ENCODE measurements around the gene PSMB9. TPM values are rescaled to one million over a fixed set of nuclear protein-coding genes. Genes with fewer than 3 reads are reported as not detected.

The PSMB9 gene
- total RNA-seq, 1 donor from 2014 or later: 20.5 TPM

DNA sequence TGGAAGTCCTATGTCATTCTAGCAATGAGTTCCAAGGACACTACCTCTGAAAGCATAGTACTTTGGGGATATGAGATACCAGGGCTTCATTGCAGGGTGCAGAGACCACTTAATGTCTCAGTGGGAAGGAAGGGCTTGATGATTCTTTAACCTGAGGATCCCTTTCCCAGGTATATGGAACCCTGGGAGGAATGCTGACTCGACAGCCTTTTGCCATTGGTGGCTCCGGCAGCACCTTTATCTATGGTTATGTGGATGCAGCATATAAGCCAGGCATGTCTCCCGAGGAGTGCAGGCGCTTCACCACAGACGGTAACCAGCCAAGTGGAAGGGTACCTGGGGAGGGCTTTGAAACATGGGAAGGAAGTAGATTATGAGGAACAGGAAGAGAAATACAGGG, 4.2 kb downstream of the PSMB9 start:
- TF ChIP-seq, protein P1, sequence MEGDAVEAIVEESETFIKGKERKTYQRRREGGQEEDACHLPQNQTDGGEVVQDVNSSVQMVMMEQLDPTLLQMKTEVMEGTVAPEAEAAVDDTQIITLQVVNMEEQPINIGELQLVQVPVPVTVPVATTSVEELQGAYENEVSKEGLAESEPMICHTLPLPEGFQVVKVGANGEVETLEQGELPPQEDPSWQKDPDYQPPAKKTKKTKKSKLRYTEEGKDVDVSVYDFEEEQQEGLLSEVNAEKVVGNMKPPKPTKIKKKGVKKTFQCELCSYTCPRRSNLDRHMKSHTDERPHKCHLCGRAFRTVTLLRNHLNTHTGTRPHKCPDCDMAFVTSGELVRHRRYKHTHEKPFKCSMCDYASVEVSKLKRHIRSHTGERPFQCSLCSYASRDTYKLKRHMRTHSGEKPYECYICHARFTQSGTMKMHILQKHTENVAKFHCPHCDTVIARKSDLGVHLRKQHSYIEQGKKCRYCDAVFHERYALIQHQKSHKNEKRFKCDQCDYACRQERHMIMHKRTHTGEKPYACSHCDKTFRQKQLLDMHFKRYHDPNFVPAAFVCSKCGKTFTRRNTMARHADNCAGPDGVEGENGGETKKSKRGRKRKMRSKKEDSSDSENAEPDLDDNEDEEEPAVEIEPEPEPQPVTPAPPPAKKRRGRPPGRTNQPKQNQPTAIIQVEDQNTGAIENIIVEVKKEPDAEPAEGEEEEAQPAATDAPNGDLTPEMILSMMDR (conservative IDR thresholded peaks at IDR 0.05; ENCODE audit: low read depth, low read length): no peak
- no peak for DNase-seq (ENCODE audit: low read depth)
- no peak overlapping the region for H3K4me3 ChIP-seq (ENCODE audit: low read depth, low read length)

DNA sequence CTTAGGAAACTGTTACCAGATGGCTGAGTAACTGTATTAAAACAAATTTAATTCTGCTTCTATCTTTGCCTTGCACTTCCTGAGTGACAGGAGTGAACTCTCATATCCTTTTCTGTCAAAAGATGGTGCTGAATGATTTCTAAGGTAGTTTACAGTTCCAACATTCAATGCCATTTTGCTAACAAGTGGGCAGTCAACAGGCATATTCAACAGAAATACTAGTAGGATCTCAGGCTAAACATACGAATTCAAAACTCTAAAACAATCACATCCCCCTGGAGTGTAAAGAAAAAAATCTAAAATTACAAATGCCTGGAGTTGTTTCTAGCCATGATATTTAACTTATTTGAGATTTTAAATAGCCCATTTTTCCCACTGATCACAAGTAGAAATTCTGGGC, 6.7 kb downstream of the PSMB9 start:
- H3K4me3 ChIP-seq (ENCODE audit: low read depth, low read length): no peak overlapping the region
- TF ChIP-seq, protein P1 (conservative IDR thresholded peaks at IDR 0.05; ENCODE audit: low read depth, low read length): no peak
- DNase-seq (ENCODE audit: low read depth): no peak

DNA sequence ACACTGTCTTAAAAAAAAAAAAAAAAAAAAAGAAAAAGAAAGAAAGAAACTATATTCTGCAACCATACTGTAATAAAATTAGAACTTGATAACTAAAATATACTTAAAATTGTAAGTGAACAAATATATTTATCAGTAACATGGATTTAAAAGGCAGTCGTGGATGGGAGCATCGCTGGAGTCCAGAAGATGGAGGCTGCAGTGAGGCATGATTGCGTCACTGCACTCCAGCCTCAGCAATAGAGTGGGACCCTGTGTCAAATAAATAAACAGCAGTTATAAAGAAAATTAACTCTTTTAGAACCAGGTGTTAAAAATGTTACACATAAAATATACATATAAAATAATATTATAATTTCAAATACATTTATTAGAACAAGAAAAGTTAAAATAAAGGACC, 8.7 kb downstream of the PSMB9 start:
- TF ChIP-seq, protein P1 (conservative IDR thresholded peaks at IDR 0.05; ENCODE audit: low read depth, low read length): no peak
- H3K4me3 ChIP-seq (ENCODE audit: low read depth, low read length): no peak overlapping the region
- no peak for DNase-seq (ENCODE audit: low read depth)

DNA sequence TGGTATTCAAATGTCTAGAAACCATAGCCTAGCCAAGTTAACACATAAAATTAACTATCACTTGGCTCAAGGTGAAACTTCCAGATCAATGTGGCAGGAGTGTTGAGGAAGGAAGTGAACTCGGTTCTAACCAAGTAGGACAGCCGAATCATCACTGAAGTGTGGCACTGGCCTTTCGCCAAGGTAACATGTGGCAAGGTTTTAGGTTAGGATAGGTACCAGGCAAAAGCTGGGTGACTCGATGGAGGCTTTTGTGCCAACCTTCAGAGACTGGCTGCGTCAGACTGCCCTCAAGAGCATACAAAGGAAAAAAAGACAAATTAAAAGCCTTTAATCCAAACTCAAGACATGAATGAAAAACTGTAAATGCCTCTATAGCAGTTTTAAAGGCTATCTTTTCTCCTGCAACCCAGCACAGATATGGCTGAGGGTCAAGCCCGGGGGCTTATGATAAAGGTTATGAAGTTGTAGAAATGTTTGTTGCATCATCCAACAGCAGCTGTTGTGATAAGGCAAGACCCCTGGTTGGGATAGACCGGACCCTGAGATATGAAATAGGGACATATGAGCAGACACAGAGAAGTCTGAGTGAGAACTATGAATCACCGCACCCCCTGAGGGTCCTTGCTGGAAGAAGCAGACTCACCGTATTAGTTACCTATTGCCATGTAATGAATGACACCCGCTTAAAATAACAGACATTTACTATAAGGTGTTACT, 11.9 kb downstream of the PSMB9 start:
- H3K4me3 ChIP-seq (ENCODE audit: low read depth, low read length): no peak overlapping the region
- DNase-seq (ENCODE audit: low read depth): no peak
- TF ChIP-seq, protein P1 (conservative IDR thresholded peaks at IDR 0.05; ENCODE audit: low read depth, low read length): no peak

DNA sequence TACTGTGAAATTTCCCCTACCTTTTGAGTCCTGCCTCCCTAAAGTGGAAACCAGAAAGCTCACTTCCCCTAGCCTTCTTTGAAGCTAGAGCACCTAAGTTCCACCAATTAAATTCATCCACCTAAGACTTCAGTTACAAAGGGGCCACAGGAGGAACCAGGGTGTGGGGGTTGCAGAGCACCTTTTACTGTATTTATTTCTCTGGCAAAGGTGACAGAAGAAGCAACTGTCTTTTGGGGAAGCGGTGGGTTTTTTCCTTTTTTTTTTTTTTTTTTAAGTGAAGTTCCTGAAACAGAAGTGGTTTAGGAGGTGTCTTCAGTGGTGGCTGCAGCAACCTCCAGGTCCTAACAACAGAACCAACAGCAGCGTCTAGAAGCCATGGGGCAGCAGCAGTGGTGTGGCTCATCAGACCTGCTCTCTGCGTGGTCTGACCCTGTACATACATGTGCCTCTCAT, 13.1 kb downstream of the PSMB9 start:
- H3K4me3 ChIP-seq (ENCODE audit: low read depth, low read length): no peak overlapping the region
- TF ChIP-seq, protein P1 (conservative IDR thresholded peaks at IDR 0.05; ENCODE audit: low read depth, low read length): no peak
- DNase-seq (ENCODE audit: low read depth): no peak

DNA sequence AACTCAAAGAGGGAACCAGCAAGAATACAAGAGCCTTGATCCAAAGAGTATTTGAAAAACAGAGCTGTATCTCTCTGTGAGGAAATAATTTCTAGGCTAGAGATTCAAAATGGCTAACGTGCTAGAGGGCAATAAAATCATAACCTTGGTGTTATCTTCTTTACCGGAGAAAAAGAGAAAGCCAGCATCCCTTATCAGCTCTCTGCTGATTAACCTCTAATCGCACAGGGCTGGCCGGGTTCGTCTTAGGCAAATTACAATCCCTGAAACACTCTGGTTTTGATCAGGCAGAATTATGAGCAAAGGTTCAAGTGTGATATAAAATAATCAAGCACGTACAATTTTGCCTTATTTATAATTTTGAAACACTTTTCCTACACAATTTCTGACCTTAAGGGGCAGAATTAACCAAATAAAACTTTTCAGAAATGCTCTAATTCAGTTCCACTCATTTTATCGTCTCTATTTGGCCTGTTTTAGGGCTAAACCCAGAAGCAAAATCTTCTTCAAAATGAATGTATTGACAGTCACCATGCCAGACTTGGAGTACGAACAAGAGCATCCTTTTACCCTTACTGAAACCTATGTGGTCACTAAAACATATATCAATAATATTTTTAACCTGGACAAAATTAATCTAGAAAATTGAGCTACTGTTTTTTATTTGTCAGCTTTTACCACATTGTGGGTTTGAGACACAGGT, 13.7 kb downstream of the PSMB9 start:
- no peak overlapping the region for H3K4me3 ChIP-seq (ENCODE audit: low read depth, low read length)
- DNase-seq (ENCODE audit: low read depth): no peak
- TF ChIP-seq, protein P1 (conservative IDR thresholded peaks at IDR 0.05; ENCODE audit: low read depth, low read length): no peak

All from epithelial cell of proximal tubule (primary cell).